ENCODE measurements around the gene FAM111A.
"Not testable (repeated sequence)": the region's sequence is repeated elsewhere in the genome, so short reads cannot be mapped to it uniquely, and the experiment has no call there.

Gene FAM111A

DNA sequence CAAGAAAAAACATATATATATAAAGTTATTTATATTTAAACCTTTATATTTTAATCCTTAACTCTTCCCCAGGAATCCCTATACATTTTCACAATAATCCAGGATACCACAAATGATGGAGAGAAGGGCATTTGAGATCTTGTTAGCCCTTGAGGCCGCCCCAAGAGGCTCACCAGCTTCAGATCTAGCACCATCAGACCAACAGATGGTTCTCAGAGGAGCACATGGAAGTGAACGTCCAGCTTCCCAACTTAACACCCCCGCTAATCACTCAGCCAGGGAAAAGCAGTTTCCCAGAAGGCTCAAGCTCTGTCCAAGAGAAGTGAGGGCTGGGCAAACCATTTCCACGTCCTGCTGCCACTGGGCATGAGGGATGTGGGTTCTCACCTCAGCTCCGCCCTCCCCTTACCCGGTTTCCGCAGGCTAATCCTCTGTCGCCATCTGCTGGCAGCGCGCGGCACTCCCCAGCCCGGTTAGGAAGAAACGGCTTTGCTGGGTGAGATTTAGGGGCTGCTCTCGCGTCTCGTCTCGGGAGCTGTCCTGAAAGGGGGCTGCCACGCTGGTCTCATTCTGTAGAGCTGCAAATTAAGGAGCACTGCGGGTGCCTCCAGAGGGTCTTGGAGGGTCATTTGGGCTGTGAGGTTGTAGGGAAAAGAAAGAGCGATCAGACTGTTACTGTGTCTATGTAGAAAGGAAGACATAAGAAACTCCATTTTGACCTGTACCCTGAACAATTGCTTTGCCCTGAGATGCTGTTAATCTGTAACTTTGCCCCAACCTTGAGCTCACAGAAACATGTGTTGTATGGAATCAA, 6.8 kb upstream of the FAM111A start:
- TF ChIP-seq, protein P1, sequence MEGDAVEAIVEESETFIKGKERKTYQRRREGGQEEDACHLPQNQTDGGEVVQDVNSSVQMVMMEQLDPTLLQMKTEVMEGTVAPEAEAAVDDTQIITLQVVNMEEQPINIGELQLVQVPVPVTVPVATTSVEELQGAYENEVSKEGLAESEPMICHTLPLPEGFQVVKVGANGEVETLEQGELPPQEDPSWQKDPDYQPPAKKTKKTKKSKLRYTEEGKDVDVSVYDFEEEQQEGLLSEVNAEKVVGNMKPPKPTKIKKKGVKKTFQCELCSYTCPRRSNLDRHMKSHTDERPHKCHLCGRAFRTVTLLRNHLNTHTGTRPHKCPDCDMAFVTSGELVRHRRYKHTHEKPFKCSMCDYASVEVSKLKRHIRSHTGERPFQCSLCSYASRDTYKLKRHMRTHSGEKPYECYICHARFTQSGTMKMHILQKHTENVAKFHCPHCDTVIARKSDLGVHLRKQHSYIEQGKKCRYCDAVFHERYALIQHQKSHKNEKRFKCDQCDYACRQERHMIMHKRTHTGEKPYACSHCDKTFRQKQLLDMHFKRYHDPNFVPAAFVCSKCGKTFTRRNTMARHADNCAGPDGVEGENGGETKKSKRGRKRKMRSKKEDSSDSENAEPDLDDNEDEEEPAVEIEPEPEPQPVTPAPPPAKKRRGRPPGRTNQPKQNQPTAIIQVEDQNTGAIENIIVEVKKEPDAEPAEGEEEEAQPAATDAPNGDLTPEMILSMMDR (IDR thresholded peaks at IDR 0.05; ENCODE audit: borderline replicate concordance, control extremely low read depth, extremely low read depth, insufficient read depth, missing control alignments), result peak; percentile 98
- DNase-seq (ENCODE audit: low spot score), result peak; percentile 79
- in situ Hi-C loops (cut with MboI; ENCODE audit: low sequenced_read_pairs, unreplicated experiment), result no loop called here

DNA sequence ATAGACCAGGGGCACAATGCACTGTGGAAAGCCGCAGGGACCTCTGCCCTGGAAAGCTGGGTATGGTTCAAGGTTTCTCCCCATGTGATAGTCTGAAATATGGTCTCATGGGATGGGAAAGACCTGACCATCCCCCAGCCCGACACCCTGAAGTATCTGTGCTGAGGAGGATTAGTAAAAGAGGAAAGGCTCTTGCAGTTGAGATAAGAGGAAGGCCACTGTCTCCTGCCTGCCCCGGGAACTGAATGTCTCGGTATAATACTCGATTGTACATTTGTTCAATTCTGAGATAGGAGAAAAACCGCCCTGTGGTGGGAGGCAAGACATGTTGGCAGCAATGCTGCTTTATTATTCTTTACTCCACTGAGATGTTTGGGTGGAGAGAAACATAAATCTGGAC, 6.1 kb upstream of the FAM111A start:
- in situ Hi-C loops (cut with MboI; ENCODE audit: low sequenced_read_pairs, unreplicated experiment); DNase-seq (ENCODE audit: low spot score): not testable (repeated sequence)

DNA sequence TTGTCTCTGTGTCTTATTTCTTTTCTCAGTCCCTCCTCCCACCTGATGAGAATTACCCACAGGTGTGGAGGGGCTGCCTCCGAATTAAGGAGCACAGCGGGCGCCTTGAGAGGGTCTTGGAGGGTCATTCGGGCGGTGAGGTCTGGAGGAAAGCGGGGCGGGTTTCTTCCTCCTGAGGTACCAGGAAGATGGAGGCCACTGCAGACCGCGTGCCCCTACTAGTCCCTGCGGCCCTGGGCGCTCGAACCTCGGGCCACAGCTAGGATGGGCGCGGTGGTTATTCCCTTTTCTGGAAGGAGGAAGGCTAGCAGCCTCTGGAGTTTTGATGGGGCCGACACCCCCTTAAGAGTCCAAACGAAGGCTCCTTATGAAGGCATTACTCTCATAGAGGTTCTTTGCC, 5.5 kb upstream of the FAM111A start:
- no peak for DNase-seq (ENCODE audit: low spot score)
- in situ Hi-C loops (cut with MboI; ENCODE audit: low sequenced_read_pairs, unreplicated experiment), result no loop called here
- TF ChIP-seq, protein P1 (IDR thresholded peaks at IDR 0.05; ENCODE audit: borderline replicate concordance, control extremely low read depth, extremely low read depth, insufficient read depth, missing control alignments), result no peak

DNA sequence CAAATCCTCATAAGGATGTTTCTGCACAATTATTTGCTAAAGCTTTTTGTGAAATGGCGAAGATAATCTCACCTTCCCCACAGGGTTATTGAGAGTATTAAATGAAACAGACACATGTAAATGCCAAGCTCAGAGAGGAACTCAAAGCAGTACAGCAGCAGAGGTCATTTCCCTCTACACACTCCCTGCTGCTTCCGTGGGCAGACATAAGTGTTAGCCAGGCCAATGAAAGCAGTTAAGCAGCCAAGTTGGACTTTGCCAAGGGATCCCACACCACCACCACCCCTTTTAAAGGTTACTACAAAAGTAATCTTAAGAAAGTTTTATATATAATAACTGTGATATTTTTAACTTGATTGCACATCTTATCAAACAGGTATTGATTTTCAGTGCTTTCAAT, 4.0 kb upstream of the FAM111A start:
- TF ChIP-seq, protein P1 (IDR thresholded peaks at IDR 0.05; ENCODE audit: borderline replicate concordance, control extremely low read depth, extremely low read depth, insufficient read depth, missing control alignments), result no peak
- in situ Hi-C loops (cut with MboI; ENCODE audit: low sequenced_read_pairs, unreplicated experiment), result no loop called here
- DNase-seq (ENCODE audit: low spot score), result no peak

DNA sequence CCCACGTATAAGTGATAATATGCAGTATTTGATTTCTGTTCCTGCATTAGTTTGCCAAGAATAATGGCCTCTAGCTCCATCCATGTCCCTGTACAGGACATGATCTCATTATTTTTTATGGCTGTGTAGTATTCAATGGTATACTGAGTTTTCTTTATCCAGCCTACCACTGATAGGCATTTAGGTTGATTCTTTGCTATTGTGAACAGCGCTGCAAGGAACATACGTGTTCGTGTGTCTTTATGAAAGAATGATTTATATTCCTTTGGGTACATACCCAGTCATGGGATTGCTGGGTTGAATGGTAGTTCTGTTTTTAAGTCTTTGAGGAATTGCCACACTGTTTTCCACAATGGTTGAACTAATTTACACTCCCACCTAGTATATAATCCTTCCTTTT, 1.5 kb upstream of the FAM111A start:
- DNase-seq (ENCODE audit: low spot score), result no peak
- in situ Hi-C loops (cut with MboI; ENCODE audit: low sequenced_read_pairs, unreplicated experiment), result no loop called here
- TF ChIP-seq, protein P1 (IDR thresholded peaks at IDR 0.05; ENCODE audit: borderline replicate concordance, control extremely low read depth, extremely low read depth, insufficient read depth, missing control alignments), result no peak

DNA sequence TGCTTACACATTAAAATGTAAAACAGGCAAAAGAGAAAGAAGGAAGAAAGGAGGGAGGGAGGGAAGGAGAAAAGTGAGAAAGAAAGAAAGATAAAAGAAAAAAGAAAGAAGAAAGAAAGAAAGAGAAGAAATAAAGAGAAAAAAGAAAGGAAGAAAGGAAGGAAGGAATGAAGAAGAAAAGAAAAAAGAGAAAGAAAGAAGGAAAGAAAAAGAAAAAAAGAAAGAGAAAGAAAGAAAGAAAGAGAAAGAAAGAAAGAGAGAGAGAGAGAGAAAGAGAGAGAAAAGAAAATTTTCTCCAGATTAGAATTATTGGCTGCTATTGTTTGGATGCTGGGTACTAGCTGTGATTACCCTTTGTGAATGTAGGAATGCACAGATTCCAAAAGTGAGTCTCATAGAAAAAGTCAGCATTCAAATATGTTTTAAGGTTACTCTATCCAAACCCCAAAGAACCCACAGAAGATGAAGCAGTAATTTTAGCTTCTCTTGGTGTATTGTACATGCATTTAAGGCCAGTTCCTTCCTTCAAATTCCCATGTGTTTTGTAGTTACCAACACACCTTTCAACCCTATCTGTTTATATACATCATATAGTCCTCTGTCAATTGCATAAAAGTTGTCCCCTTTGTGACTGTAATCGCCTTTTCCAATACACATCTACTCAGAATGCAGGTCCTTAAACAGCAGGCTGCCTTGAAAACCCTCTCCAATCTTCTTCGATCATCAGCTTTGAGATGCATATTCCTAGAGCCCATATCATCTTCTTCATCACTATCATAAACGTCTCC, 789 bp upstream of the FAM111A start:
- TF ChIP-seq, protein P1 (IDR thresholded peaks at IDR 0.05; ENCODE audit: borderline replicate concordance, control extremely low read depth, extremely low read depth, insufficient read depth, missing control alignments), result no peak
- in situ Hi-C loops (cut with MboI; ENCODE audit: low sequenced_read_pairs, unreplicated experiment), result no loop called here
- DNase-seq (ENCODE audit: low spot score), result no peak

DNA sequence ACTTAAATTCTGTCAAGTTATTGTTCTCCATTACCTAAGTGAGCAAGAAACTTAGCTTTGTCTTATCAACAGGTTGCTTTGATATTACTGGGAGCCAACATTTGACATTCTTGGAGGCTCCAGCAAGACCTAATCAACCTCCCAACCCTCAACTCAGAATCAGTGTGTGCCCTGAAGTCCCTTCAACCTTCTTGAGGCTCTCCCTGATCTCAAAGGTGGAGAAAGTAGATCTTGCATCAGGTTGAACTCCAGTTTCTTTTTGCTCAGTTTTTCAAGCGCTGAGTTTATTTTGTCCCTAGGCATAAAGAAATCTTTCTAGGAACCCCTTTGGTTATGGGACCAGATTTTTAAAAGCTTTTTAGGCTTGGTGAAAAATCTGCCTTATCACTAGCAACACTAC, 1.4 kb downstream of the FAM111A start:
- in situ Hi-C loops (cut with MboI; ENCODE audit: low sequenced_read_pairs, unreplicated experiment), result no loop called here
- no peak for DNase-seq (ENCODE audit: low spot score)
- TF ChIP-seq, protein P1 (IDR thresholded peaks at IDR 0.05; ENCODE audit: borderline replicate concordance, control extremely low read depth, extremely low read depth, insufficient read depth, missing control alignments), result no peak

Measured in GM13976 (cell line).